Kidney (tissue), 14 donors: Measurements from ENCODE around the gene SDK1. TPM values are rescaled to one million over a fixed set of nuclear protein-coding genes. Genes with fewer than 3 reads are reported as not detected.

ENCODE experiments used
- DNase-seq, 5 donors: peaks; one replicate each; pipeline ENCODE4 v3.0.0-alpha.2; 2013 to 2020
- FAIRE-seq: peaks from 2 replicates; lab custom pipeline; 2012; peaks lifted over from hg19 to GRCh38; lab: Jason Lieb, UNC
- H3K27ac ChIP-seq, 2 donors: one replicate each; pipeline ENCODE4 v1.7.0; 2013; ENCODE audit warnings: low read depth in 2 of 2, low read length in 2 of 2, inconsistent platforms in 1 of 2
- H3K27me3 ChIP-seq: one replicate; pipeline ENCODE4 v1.7.1; 2013; ENCODE audit warnings: low read length, inconsistent platforms; ENCODE audit not compliant: control insufficient read depth, insufficient read depth
- H3K36me3 ChIP-seq, 3 donors: one replicate each; pipeline versions ENCODE4 v1.7.0 to v1.7.1; 2013; ENCODE audit warnings: low read length in 3 of 3, control low read depth in 1 of 3, inconsistent platforms in 1 of 3; ENCODE audit not compliant: insufficient read depth in 3 of 3, control insufficient read depth in 2 of 3
- H3K4me1 ChIP-seq, 3 donors: one replicate each; pipeline versions ENCODE4 v1.7.0 to v1.7.1; 2013; ENCODE audit warnings: low read length in 3 of 3, inconsistent platforms in 1 of 3, low read depth in 1 of 3; ENCODE audit not compliant: control insufficient read depth in 2 of 3, insufficient read depth in 2 of 3
- H3K4me3 ChIP-seq, 3 donors: one replicate each; pipeline versions ENCODE4 v1.7.0 to v1.8.1; 2013; ENCODE audit warnings: low read length in 3 of 3, control low read depth in 1 of 3, inconsistent platforms in 1 of 3
- H3K9ac ChIP-seq, 3 donors: one replicate each; pipeline versions ENCODE4 v1.7.0 to v1.7.1; 2013; ENCODE audit warnings: low read length in 3 of 3, control low read depth in 1 of 3, inconsistent platforms in 1 of 3
- H3K9me3 ChIP-seq, 3 donors: one replicate each; pipeline versions ENCODE4 v1.7.0 to v1.7.1; 2013; ENCODE audit warnings: low read length in 3 of 3, control low read depth in 1 of 3, inconsistent platforms in 1 of 3; ENCODE audit not compliant: control insufficient read depth in 2 of 3, insufficient read depth in 1 of 3
- CTCF ChIP-seq: IDR thresholded peaks from 3 replicates; pipeline ENCODE4 v1.5.1; 2012; ENCODE audit warnings: mild to moderate bottlenecking, moderate library complexity, borderline replicate concordance; ENCODE audit not compliant: insufficient read depth; ENCODE audit errors: extremely low read depth
- intact Hi-C: fragments of 100-400 bp; cut with DNase I; formaldehyde crosslinking; loops from one replicate; pipeline ENCODE4 v1.11.1; 2022
- polyA plus RNA-seq: library from polyadenylated mRNA; stranded (reverse); fragments of 350-450 nt; fragmentation: Illumina TruSeq; extraction: RNeasy Lipid Tissue Mini Kit (QIAGEN cat#74804); gene quantifications from one replicate; pipeline ENCODE4 v1.2.3, GENCODE V29; 2014; ENCODE audit warnings: low read depth, low replicate concordance; ENCODE audit not compliant: insufficient read depth
- total RNA-seq: library from RNA; stranded (reverse); fragmentation: NEBNext Ultra II Directional; extraction: Animal tissue kit (Norgen Biotek cat#: 25700); gene quantifications from one replicate; pipeline ENCODE4 v1.2.1, GENCODE V29; 2021
- donor health status: control.
- donor health status: control.
- donor health status: control.
- donor health status: control.
- donor health status: control.
- donor health status: DM: yes; HTN: yes; CAD: no.
- donor health status: Normal renal cell carcinoma (clear cell type).

Gene SDK1
- total and polyA plus RNA-seq, 2 donors from 2014 or later = 2.0 to 38.3 TPM

DNA sequence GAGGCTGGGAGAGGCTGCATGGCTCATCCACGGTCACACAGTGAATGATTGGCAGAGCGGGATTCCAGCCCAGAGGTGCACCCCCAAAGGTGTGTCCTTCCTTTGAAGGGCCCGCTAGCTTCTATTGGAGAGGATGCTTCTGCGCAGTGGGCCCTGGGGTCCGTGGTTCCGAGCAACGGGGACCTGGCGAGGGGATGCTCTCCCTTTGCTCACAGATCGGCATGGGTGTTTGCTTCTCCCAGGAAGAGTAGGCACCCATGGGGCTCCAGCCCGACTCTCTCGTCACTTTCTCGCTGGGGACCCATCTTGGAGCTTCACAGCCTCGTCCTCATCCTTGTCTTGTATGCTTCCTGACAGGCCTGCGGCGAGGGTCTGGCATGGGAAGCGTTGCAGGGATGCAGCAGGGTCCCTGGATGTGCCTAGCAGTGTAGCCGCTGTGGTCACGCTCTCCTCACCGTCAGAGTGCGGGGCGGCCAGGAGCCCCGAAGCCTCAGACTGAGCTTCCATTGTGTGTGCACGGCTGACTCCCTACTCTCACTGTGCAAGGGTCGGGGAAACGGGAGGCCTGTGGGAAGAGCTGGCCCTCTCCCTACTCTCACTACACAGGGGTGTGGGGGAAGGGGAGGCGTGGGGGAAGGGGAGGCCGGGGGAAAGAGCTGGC, 842.6 kb downstream of the SDK1 start:
- intact Hi-C loops = no loop called here
- no peaks in the 10 kb centered on the region for H3K36me3 ChIP-seq
- no peak overlapping the region for H3K9ac ChIP-seq
- no peak overlapping the region for H3K4me3 ChIP-seq
- no peaks in the 10 kb centered on the region for H3K9me3 ChIP-seq
- FAIRE-seq (no peak), DNase-seq (peak in 1 of 5 donors; percentile 57)
- no peaks in the 10 kb centered on the region for H3K27me3 ChIP-seq
- no peak overlapping the region for H3K27ac ChIP-seq
- peaks cover 0 to 3% (median 0%) of the 10 kb centered on the region in 3 donors for H3K4me1 ChIP-seq
- TF ChIP-seq CTCF = no peak

GRCh38 chr7:4144172-4144701, 843.2 kb downstream of the SDK1 start:
- H3K4me3 ChIP-seq = peak overlapping the region in 1 of 3 donors; percentile 21
- intact Hi-C loops = no loop called here
- FAIRE-seq (no peak), DNase-seq (peak in 3 of 5 donors; percentile 39 to 58 (median 40))
- H3K9me3 ChIP-seq = no peaks in the 10 kb centered on the region
- no peak overlapping the region for H3K9ac ChIP-seq
- no peaks in the 10 kb centered on the region for H3K27me3 ChIP-seq
- peaks cover 0 to 3% (median 0%) of the 10 kb centered on the region in 3 donors for H3K4me1 ChIP-seq
- no peaks in the 10 kb centered on the region for H3K36me3 ChIP-seq
- no peak for TF ChIP-seq CTCF
- no peak overlapping the region for H3K27ac ChIP-seq

DNA sequence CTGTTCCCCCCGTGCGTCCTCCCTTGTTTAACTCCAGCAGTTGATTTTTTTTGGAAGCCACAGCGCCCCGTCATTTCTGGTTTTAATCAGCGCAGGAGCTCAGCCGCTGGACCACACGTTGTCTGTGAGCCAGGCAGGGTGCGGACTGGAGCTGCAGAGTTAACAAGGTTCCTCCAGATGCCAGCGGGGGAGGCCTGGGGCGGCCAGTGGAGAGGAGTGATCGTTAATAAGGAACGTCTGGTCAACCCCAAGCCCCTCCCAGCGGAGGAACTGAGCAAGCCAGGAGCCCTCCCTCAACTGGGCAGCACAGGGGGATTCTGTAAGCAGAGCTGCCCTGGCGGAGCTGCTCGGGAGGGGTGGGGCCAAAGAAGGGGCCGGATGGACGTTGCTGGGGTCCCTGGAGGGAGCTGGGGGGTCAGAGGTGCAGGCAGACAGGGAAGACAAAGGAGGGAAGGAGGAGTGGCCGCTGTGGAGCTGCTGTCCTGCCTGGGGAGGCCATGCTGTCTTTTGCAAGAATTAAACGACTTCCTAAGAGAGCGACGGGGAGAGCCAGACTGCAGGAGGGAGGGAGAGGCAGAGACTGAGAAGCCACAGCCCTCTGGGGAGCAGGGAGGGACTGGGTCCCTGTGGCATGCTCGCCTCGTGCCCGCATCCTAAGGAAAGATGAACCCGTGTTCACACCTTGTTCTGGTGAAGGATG, 843.9 kb downstream of the SDK1 start:
- Histone ChIP-seq H3K27ac (no peak overlapping the region), H3K27me3 (no peaks in the 10 kb centered on the region), H3K9me3 (no peaks in the 10 kb centered on the region), H3K36me3 (no peaks in the 10 kb centered on the region), H3K4me3 (peak overlapping the region in 1 of 3 donors; percentile 21), H3K4me1 (peaks cover 0 to 3% (median 0%) of the 10 kb centered on the region in 3 donors), H3K9ac (no peak overlapping the region)
- FAIRE-seq = no peak
- no peak for TF ChIP-seq CTCF
- intact Hi-C loops = no loop called here
- peak; percentile 72 to 92 (median 86) for DNase-seq
